Measurements from ENCODE around the gene SPRR1B.
"Not testable (repeated sequence)": the region's sequence is repeated elsewhere in the genome, so short reads cannot be mapped to it uniquely, and the experiment has no call there.

The SPRR1B gene

DNA sequence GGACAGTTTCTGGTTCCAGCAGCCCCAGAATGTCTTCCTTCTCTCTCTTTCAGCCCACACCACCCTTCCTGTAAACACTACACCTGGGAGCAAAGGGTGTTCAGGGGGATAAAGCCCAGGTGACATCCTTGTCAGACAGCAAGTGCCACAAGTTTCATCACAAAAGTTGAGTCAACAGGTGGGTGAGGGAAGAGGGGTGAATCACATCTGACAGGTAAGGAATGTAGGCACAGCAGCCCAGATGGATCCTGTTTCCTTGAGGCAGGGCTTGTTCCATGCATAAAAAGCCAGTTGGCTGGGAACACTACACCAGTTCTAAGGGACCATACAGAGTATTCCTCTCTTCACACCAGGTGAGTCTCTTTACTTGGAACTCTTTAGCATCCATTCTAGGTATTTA is at the start of gene SPRR1B:
SPRR1B (plus strand) TSS at position 309 of the 400 bp plus-strand sequence. CDS start 1,143 bp downstream, outside the sequence.
- TF ChIP-seq POLR2A (IDR thresholded peaks at IDR 0.05; ENCODE audit: low read depth, low read length), result no peak

DNA sequence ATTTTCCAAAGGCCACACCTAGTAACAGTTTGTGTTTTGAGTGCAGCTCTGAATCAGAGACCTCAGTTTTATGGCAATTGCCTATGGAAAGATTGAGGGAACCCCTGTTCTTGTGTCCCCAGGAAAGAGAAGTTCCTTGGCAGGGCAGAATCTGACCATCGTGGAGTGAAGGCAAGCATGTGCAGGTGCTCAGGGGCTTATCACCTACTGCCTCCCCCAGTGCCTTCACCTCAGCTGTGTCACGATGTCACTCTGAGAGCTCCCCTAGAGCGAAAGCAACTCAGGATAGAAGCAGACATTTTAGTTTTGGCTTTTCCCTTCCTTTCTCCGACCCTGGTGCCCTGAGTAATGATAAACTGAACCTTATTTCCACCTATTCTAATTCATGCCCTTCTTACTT is 48.9 kb upstream of the SPRR1B start:
- DNase-seq (ENCODE audit: insufficient read length, low spot score) (no peak), FAIRE-seq (no peak)

More for the DNA sequence above, at the start of gene SPRR1B:
- FAIRE-seq (no peak), DNase-seq (ENCODE audit: insufficient read length, low spot score) (no peak)

GRCh38 chr1:152983234-152983633 is 47.8 kb upstream of the SPRR1B start:
- no peak for FAIRE-seq
- TF ChIP-seq POLR2A (IDR thresholded peaks at IDR 0.05; ENCODE audit: low read depth, low read length), result no peak
- DNase-seq (ENCODE audit: insufficient read length, low spot score), result no peak

More for the DNA sequence above, 48.9 kb upstream of the SPRR1B start:
- no peak for TF ChIP-seq POLR2A (IDR thresholded peaks at IDR 0.05; ENCODE audit: low read depth, low read length)

GRCh38 chr1:152983743-152984142 is 47.3 kb upstream of the SPRR1B start, which contains the start of gene SPRR1A:
Gene SPRR1A, plus strand, starts transcription at chr1:152984081. Its CDS starts 1,150 bp downstream, at chr1:152985231.
- no peak for TF ChIP-seq POLR2A (IDR thresholded peaks at IDR 0.05; ENCODE audit: low read depth, low read length)
- FAIRE-seq (no peak), DNase-seq (ENCODE audit: insufficient read length, low spot score) (no peak)

DNA sequence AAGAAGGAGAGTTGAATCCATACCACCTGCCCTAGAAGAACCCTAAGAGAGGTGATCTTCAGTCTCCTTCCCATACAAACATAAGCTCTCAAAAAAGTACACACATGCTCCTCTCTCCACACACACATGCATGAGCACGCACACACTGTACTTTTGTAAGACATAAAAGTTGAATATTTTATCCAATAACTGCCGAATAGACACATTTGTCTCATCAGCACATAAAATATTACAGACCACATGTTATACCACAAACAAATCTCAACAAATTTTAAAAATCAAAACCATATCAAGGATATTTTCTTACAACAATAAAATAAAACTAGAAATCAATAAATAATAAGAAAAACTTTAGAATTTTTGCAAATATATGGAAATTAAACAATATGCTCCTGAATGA is 44.4 kb upstream of the SPRR1B start:
- FAIRE-seq, result no peak
- DNase-seq (ENCODE audit: insufficient read length, low spot score), result no peak
- no peak for TF ChIP-seq POLR2A (IDR thresholded peaks at IDR 0.05; ENCODE audit: low read depth, low read length)

DNA sequence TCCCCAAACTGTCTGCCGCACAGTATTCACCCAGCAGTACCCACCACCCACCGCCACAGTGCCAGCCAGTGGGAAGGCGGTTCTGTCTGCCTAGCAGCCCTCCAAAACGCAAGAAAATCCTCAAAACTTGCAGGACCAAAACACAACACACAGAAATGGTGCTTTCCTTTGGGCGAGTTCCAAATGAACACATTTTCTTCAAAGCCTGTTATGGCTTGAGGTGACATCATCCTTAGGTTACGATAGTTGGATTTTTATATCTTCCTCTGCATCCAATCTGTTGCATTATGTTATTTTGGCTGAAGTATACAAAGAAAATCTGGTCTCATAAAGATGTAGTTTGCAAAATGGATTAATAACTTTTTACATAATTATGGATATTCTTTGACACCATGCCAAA is 37.8 kb upstream of the SPRR1B start:
- FAIRE-seq (no peak), DNase-seq (ENCODE audit: insufficient read length, low spot score) (no peak)
- no peak for TF ChIP-seq POLR2A (IDR thresholded peaks at IDR 0.05; ENCODE audit: low read depth, low read length)

DNA sequence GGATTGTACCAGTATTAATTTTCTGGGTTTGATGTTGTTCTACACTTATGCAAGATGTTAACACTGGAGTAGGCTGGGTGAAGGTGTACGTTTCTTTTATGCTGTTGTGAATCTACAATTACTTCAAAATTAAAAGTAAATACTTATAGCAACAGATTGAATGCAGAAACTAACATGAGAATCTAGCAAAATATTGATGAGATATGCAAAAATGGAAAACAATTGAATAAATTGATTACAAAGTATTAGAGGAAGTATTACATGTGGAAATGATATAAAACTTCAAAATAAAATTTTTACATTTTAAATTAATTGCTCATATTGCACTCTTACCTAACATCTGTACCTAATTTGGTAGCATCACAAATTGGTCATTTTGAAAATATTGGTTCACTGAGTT is 35.2 kb upstream of the SPRR1B start:
- FAIRE-seq (no peak), DNase-seq (ENCODE audit: insufficient read length, low spot score) (no peak)
- no peak for TF ChIP-seq POLR2A (IDR thresholded peaks at IDR 0.05; ENCODE audit: low read depth, low read length)

GRCh38 chr1:152996633-152997400 is 34.2 kb upstream of the SPRR1B start:
- no peak for TF ChIP-seq POLR2A (IDR thresholded peaks at IDR 0.05; ENCODE audit: low read depth, low read length)
- DNase-seq (ENCODE audit: insufficient read length, low spot score) (no peak), FAIRE-seq (no peak)

DNA sequence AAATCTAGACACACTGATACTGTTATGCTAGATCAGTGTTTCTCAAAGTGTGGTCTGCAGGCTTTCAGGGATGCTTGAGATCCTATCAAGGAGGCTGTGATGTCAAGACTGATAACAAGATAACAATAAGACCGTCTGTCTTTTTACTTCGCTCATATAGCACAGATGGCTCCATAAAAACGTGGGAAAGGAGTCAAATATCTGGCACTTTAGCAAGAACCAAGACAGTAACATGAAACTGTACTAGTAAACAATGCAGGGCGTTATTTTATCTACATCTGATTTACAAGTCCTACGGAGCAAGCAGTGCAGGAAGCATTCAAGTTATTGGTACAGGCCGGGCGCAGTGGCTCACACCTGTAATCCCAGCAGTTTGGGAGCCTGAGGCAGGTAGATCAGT is 33.1 kb upstream of the SPRR1B start:
- DNase-seq (ENCODE audit: insufficient read length, low spot score), result no peak
- FAIRE-seq, result no peak

DNA sequence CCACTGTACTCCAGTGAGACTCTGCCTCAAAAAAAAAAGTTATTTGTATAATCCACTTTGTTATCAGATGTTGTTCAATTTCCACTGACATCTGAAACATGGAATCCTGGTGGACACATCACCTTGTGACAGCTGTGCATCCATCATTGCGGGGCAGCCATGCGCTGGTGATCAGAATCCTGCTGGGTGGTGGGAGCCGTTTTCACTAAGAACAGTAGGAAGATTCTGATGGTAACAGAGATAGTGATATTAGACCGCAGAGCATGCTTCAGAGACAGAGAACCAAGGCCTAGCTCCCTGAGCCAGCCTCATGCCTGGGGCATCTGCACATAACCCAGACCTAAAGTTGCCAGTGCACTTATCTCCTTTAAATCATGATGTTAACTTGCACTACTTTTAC is 32.5 kb upstream of the SPRR1B start:
- no peak for TF ChIP-seq POLR2A (IDR thresholded peaks at IDR 0.05; ENCODE audit: low read depth, low read length)
- DNase-seq (ENCODE audit: insufficient read length, low spot score) (no peak), FAIRE-seq (no peak)

More for the DNA sequence above, 33.1 kb upstream of the SPRR1B start:
- no peak for TF ChIP-seq POLR2A (IDR thresholded peaks at IDR 0.05; ENCODE audit: low read depth, low read length)

DNA sequence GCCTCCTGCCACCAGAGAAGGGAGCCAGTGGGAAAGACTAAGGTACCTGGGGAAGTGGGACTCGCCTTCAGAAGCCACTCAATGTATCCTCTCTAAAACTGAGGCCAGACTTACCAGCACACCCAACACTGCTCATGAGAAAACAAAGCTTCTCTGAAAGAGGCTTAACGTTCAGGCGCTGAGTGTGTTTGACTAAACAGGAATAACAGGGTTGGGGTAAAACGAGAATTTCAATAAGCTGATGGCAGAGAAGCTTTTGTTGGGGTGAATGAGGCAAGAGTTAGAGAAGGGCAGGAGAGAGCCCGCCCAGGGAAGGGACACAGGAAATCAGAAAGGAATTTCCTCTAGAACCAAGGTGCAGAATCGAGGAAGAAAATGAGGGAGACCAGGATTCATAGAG is 31.2 kb upstream of the SPRR1B start:
- FAIRE-seq (no peak), DNase-seq (ENCODE audit: insufficient read length, low spot score) (no peak)
- TF ChIP-seq POLR2A (IDR thresholded peaks at IDR 0.05; ENCODE audit: low read depth, low read length), result no peak

DNA sequence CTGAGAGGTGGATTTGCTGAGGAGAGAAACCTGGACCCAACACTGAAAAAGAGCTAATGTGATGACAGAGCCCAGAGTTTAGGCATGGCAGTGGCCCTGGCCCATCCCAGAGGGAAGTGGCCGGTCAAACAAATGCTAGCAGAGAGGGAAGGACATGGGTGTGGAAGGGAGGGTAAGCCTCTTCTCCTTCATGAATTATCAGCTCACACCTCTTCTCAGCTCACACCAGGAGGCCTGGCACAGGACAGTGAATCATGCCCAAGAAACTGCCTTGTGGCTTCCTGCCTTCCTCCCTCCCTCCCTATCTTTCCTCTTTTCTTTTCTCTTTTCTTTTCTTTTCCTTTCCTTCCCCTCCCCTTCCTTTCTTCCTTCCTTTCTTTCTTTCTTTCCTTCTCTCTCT is 30.7 kb upstream of the SPRR1B start:
- no peak for TF ChIP-seq POLR2A (IDR thresholded peaks at IDR 0.05; ENCODE audit: low read depth, low read length)
- FAIRE-seq (no peak), DNase-seq (ENCODE audit: insufficient read length, low spot score) (no peak)

DNA sequence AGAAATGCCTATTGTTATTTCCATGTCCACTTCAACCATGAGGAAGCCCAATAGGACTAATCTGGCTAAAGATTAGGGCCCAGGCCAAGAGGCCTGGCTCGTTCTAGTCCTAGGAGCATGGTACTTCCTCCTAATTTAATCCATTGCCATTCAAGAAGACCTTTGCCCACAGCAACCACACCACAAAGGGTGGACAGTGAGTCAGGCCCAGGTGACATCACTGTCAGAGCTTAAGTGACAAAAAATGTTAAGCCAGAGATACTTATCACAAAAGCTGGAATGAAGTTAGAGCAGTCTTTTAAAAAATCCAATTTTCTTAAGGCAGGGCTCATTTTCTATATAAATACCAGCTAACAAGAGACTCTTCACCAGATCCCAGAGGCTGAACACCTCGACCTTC is 29.6 kb upstream of the SPRR1B start, which contains the start of gene SPRR3:
SPRR3 (plus strand) TSS at position 368 of the 400 bp plus-strand sequence. CDS start 1,272 bp downstream, outside the sequence.
- no peak for TF ChIP-seq POLR2A (IDR thresholded peaks at IDR 0.05; ENCODE audit: low read depth, low read length)
- DNase-seq (ENCODE audit: insufficient read length, low spot score) (no peak), FAIRE-seq (no peak)

GRCh38 chr1:153011235-153011758 is 19.7 kb upstream of the SPRR1B start:
- not testable (repeated sequence) for DNase-seq (ENCODE audit: insufficient read length, low spot score); FAIRE-seq

DNA sequence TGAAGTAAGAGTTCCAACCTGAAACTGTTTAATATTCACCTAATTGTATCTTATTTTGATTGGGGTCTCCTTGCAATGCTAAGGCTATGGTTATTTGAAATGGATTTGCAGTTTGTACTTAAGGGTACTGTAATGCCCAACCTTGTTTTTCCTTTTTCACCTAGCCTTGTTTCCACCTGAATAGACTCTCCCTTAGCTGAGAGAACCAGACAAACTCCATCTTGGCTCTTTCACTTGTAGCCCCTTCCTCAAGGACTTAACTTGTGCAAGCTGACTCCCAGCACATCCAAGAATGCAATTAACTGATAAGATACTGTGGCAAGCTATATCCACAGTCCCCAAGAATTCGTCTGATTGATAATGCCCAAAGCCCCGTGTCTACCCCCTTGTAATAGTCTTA is 9.2 kb upstream of the SPRR1B start:
- FAIRE-seq, result not testable (repeated sequence)

DNA sequence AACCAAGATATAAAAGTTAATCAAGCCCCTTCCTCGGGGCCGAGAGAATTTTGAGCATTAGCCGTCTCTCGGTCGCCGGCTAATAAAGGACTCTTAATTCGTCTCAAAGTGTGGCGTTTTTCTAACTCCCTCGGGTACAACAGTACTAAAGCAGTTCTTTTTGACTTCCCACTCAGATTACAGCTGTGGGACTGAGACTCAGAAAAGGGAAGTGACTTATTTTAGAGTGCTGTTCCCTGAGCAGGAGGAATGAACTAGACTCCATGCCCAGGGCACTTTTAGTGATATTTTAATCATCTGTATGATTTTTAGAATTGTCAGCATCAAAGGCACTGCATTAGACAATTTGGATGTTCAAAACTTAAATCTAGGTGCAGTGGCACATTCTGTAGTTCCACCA is 8.7 kb upstream of the SPRR1B start:
- not testable (repeated sequence) for DNase-seq (ENCODE audit: insufficient read length, low spot score); FAIRE-seq

More for the DNA sequence above, 9.2 kb upstream of the SPRR1B start:
- not testable (repeated sequence) for DNase-seq (ENCODE audit: insufficient read length, low spot score)

All from H54 (cell line).